Smooth muscle cell (in vitro differentiated cells): ENCODE data around the gene CACNA1H. TPM values are rescaled to one million over a fixed set of nuclear protein-coding genes. Genes with fewer than 3 reads are reported as not detected.
"Not testable (repeated sequence)": the region's sequence is repeated elsewhere in the genome, so short reads cannot be mapped to it uniquely, and the experiment has no call there.

Experiments
- DNase-seq: peaks from one replicate; lab custom pipeline; 2025; ENCODE audit not compliant: unreplicated experiment; lab: John Stamatoyannopoulos, UW
- H2AFZ ChIP-seq: fragments of 200-600 bp; sonication (generic); 2 replicates; pipeline ENCODE4 v1.6.0; 2016; ENCODE audit warnings: antibody characterized with exemption, low read depth, mild to moderate bottlenecking
- H3F3A ChIP-seq: fragments of 200-600 bp; sonication (generic); 2 replicates; pipeline ENCODE4 v1.6.0; 2017; ENCODE audit warnings: antibody characterized with exemption, low read depth
- H3K27ac ChIP-seq: fragments of 200-600 bp; sonication (generic); 2 replicates; pipeline ENCODE4 v1.5.1; 2016; ENCODE audit warnings: low read depth, mild to moderate bottlenecking
- H3K27me3 ChIP-seq: fragments of 200-600 bp; sonication (generic); 2 replicates; pipeline ENCODE4 v1.6.1; 2016; ENCODE audit warnings: low read depth, mild to moderate bottlenecking
- H3K36me3 ChIP-seq: fragments of 200-600 bp; sonication (generic); 2 replicates; pipeline ENCODE4 v1.5.1; 2016; ENCODE audit warnings: low read depth
- H3K4me1 ChIP-seq: fragments of 200-600 bp; sonication (generic); 2 replicates; pipeline ENCODE4 v1.5.1; 2016; ENCODE audit warnings: low read depth
- H3K4me2 ChIP-seq: fragments of 200-600 bp; sonication (generic); 2 replicates; pipeline ENCODE4 v1.6.0; 2016; ENCODE audit warnings: mild to moderate bottlenecking
- H3K4me3 ChIP-seq: fragments of 200-600 bp; sonication (generic); 2 replicates; pipeline ENCODE4 v1.5.1; 2016; ENCODE audit warnings: mild to moderate bottlenecking
- H3K79me2 ChIP-seq: fragments of 200-600 bp; sonication (generic); 2 replicates; pipeline ENCODE4 v1.6.0; 2016; ENCODE audit warnings: low read depth, mild to moderate bottlenecking
- H3K9ac ChIP-seq: fragments of 200-600 bp; sonication (generic); 2 replicates; pipeline ENCODE4 v1.6.0; 2016; ENCODE audit warnings: low read depth
- H3K9me3 ChIP-seq: fragments of 200-600 bp; sonication (generic); replicated peaks from 2 replicates; pipeline ENCODE4 v1.5.1; 2016; ENCODE audit warnings: low read depth
- H4K20me1 ChIP-seq: fragments of 200-600 bp; sonication (generic); 2 replicates; pipeline ENCODE4 v1.6.0; 2016; ENCODE audit warnings: low read depth
- WGBS: methylation state at CpG from one replicate; pipeline ENCODE4 v1.1.7; 2016; ENCODE audit warnings: low lambda C conversion rate; 5-methylcytosine and 5-hydroxymethylcytosine counted together
- polyA plus RNA-seq: library from polyadenylated mRNA; unstranded; fragments of >200 nt; fragmentation: Nextera tagmentation; extraction: Ambion mirVana; gene quantifications from 2 replicates; pipeline ENCODE4 v1.2.1, GENCODE V29; 2016
- total RNA-seq: library from RNA; depleted of rRNA; stranded (reverse); fragments of >200 nt; gene quantifications from 2 replicates; pipeline ENCODE4 v1.2.3, GENCODE V29; 2014
- TF ChIP-seq, protein P1 (sequence below): fragments of 200-600 bp; sonication (generic); IDR thresholded peaks from 2 replicates; pipeline ENCODE4 v1.5.1; 2017; ENCODE audit warnings: borderline replicate concordance, mild to moderate bottlenecking, antibody characterized with exemption; ENCODE audit not compliant: insufficient read depth, poor library complexity, severe bottlenecking

CACNA1H gene
- total and polyA plus RNA-seq, 2 experiments from 2014 or later, result 1.7 to 2.6 TPM

GRCh38 chr16:1232049-1232748 lies 79.3 kb downstream of the CACNA1H start:
- H2AFZ ChIP-seq, H3K79me2 ChIP-seq, H3K36me3 ChIP-seq, H3K4me3 ChIP-seq, DNase-seq, H3F3A ChIP-seq, H3K27ac ChIP-seq, H3K4me1 ChIP-seq, H3K27me3 ChIP-seq, H3K4me2 ChIP-seq, H3K9me3 ChIP-seq, H4K20me1 ChIP-seq, H3K9ac ChIP-seq: not testable (repeated sequence)
- no CpG with 5 or more reads among the region's 47 CpGs for WGBS

GRCh38 chr16:1236659-1237058 lies 83.8 kb downstream of the CACNA1H start:
- not testable (repeated sequence) for H3K4me2 ChIP-seq, H3K4me3 ChIP-seq, H3K4me1 ChIP-seq, H2AFZ ChIP-seq, H3K9ac ChIP-seq, H4K20me1 ChIP-seq, H3F3A ChIP-seq, H3K79me2 ChIP-seq, H3K9me3 ChIP-seq, H3K36me3 ChIP-seq, H3K27ac ChIP-seq, H3K27me3 ChIP-seq, DNase-seq
- no CpG with 5 or more reads among the region's 29 CpGs for WGBS

GRCh38 chr16:1237990-1238389 lies 85.1 kb downstream of the CACNA1H start:
- TF ChIP-seq, protein P1, sequence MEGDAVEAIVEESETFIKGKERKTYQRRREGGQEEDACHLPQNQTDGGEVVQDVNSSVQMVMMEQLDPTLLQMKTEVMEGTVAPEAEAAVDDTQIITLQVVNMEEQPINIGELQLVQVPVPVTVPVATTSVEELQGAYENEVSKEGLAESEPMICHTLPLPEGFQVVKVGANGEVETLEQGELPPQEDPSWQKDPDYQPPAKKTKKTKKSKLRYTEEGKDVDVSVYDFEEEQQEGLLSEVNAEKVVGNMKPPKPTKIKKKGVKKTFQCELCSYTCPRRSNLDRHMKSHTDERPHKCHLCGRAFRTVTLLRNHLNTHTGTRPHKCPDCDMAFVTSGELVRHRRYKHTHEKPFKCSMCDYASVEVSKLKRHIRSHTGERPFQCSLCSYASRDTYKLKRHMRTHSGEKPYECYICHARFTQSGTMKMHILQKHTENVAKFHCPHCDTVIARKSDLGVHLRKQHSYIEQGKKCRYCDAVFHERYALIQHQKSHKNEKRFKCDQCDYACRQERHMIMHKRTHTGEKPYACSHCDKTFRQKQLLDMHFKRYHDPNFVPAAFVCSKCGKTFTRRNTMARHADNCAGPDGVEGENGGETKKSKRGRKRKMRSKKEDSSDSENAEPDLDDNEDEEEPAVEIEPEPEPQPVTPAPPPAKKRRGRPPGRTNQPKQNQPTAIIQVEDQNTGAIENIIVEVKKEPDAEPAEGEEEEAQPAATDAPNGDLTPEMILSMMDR, result no peak
- Histone ChIP-seq H3F3A (no peaks in the 10 kb centered on the region), H3K36me3 (no peaks in the 10 kb centered on the region)

DNA sequence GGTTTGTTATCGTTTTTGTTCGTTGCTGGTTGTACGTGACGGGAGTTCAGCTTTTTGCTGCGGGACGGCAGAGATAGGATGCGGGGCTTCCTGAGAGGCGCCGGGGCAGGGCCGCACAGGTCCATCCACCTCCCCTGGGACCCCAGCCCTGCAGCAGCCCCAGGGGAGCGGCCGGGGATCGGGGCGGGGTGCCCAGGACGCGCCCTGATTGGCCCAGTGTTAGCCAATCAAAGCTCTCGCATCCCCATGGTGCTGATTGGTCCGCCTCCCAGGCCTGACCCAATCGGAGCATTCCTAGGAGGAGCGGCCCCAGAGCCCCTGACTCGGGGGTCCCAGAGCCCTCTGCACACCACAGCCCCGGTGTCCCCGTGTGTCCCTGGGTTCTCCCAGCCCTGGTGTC lies 86.0 kb downstream of the CACNA1H start:
- H3K79me2 ChIP-seq, H3K4me2 ChIP-seq, H3K4me1 ChIP-seq, H3K9me3 ChIP-seq, H3K27ac ChIP-seq, H3K9ac ChIP-seq, H3K27me3 ChIP-seq, H3F3A ChIP-seq, H4K20me1 ChIP-seq, H3K4me3 ChIP-seq, DNase-seq, H3K36me3 ChIP-seq, H2AFZ ChIP-seq: not testable (repeated sequence)
- 96% methylated on average over 10 of the region's 23 CpGs for WGBS

More at GRCh38 chr16:1237990-1238389, 85.1 kb downstream of the CACNA1H start:
- no peak overlapping the region for H3K4me3 ChIP-seq
- H3K27me3 ChIP-seq, result no peaks in the 10 kb centered on the region
- H4K20me1 ChIP-seq, result no peaks in the 10 kb centered on the region
- H3K4me2 ChIP-seq, result no peak overlapping the region
- 97% methylated on average over 9 of the region's 9 CpGs for WGBS
- H3K9ac ChIP-seq, result no peak overlapping the region
- H2AFZ ChIP-seq, result no peak overlapping the region
- no peaks in the 10 kb centered on the region for H3K4me1 ChIP-seq
- no peak overlapping the region for H3K27ac ChIP-seq
- H3K9me3 ChIP-seq, result no peaks in the 10 kb centered on the region
- no peak for DNase-seq
- no peaks in the 10 kb centered on the region for H3K79me2 ChIP-seq

DNA sequence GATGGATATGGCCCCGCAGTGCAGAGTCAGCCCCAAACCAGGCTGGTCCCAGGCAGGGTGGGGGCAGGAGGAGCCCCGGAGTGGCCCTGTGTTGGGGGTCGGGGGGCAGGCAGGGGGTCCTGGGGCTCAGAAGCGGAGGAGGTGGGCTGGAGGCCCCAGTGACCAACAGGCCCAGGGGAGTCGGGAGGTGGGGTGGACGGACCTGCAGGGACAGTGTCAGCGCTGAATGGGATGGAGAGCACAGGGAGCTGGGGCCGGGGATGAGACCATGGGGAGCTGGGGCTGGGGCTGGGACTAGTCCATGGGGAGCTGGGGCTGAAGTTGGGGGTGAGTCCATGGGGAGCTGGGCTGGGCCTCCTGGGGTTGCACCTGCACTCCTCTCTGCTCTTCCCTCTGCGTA lies 86.7 kb downstream of the CACNA1H start:
- H3K27me3 ChIP-seq, H3K27ac ChIP-seq, H3K79me2 ChIP-seq, H4K20me1 ChIP-seq, H3K9me3 ChIP-seq, H3F3A ChIP-seq, H3K36me3 ChIP-seq, H3K9ac ChIP-seq, H2AFZ ChIP-seq, H3K4me1 ChIP-seq, DNase-seq, H3K4me3 ChIP-seq, H3K4me2 ChIP-seq: not testable (repeated sequence)
- WGBS, result 100% methylated on average over 2 of the region's 9 CpGs

DNA sequence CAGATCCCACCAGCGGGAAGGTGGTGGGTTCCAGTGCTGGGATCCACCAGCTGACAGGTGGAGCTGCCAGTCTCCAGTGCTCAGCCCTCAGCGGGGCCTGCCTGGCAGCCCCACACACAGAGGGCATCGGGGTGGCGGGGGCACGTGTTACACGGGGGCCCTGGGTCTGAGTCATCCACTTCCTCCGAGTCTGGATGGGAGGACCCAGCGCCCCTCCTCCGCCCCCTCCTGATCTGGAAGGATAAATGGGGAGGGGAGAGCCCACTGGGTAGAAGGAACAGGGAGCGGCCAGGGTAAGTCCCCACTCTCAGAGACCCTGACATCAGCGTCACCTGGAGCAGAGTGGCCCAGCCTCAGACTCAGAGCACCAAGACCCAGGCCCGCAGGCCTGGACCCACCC lies 87.5 kb downstream of the CACNA1H start, which contains the start of gene TPSAB1:
Gene TPSAB1, plus strand, starts transcription at position 270 of the 400 bp plus-strand sequence. CDS start 234 bp downstream, outside the sequence.
- WGBS, result 79% methylated on average over 10 of the region's 12 CpGs

GRCh38 chr16:1241081-1241480 lies 88.2 kb downstream of the CACNA1H start:
- DNase-seq, result not testable (repeated sequence)

More for the DNA sequence above, 87.5 kb downstream of the CACNA1H start, which contains the start of gene TPSAB1:
- not testable (repeated sequence) for H3K4me1 ChIP-seq, H3K27ac ChIP-seq, H4K20me1 ChIP-seq, DNase-seq, H3K36me3 ChIP-seq, H3K9me3 ChIP-seq, H3K4me3 ChIP-seq, H3K27me3 ChIP-seq, H3K4me2 ChIP-seq, H3K9ac ChIP-seq, H3K79me2 ChIP-seq, H2AFZ ChIP-seq, H3F3A ChIP-seq

GRCh38 chr16:1243363-1243762 lies 90.5 kb downstream of the CACNA1H start:
- H3K27ac ChIP-seq, H3K4me2 ChIP-seq, H3K4me3 ChIP-seq, H4K20me1 ChIP-seq, H3K4me1 ChIP-seq, H3F3A ChIP-seq, DNase-seq, H3K9ac ChIP-seq, H3K9me3 ChIP-seq, H2AFZ ChIP-seq, H3K27me3 ChIP-seq, H3K36me3 ChIP-seq, H3K79me2 ChIP-seq: not testable (repeated sequence)
- 82% methylated on average over 9 of the region's 11 CpGs for WGBS

More at GRCh38 chr16:1241081-1241480, 88.2 kb downstream of the CACNA1H start:
- H3K36me3 ChIP-seq, H3K27me3 ChIP-seq, H3K9me3 ChIP-seq, H3K4me3 ChIP-seq, H3K9ac ChIP-seq, H4K20me1 ChIP-seq, H3F3A ChIP-seq, H2AFZ ChIP-seq, H3K4me1 ChIP-seq, H3K27ac ChIP-seq, H3K79me2 ChIP-seq, H3K4me2 ChIP-seq: not testable (repeated sequence)
- WGBS, result 90% methylated on average over 10 of the region's 15 CpGs
